Right renal cortex interstitium (tissue), 3 donors: ENCODE data around the gene ZNF77. TPM values are rescaled to one million over a fixed set of nuclear protein-coding genes. Genes with fewer than 3 reads are reported as not detected.

Experiments used
- polyA plus RNA-seq, 3 donors: library from polyadenylated mRNA; unstranded; fragments of 120-200 nt; gene quantifications; one replicate each; pipeline ENCODE4 v1.2.1, GENCODE V29; 2013; ENCODE audit not compliant: insufficient read length in 3 of 3

Gene ZNF77
- polyA plus RNA-seq, 3 donors: 7.9 to 9.0 (median 8.8) TPM

Other genes starting within 250 kb of the ZNF77 start
- gene GNG7, start 242.3 kb downstream of the ZNF77 start, polyA plus RNA-seq: 1 to 10 TPM; 4.9 to 5.2 (median 5.0) TPM
- 1 to 10 TPM; 2.6 to 3.7 (median 3.4) TPM for gene DIRAS1, start 223.6 kb downstream of the ZNF77 start, polyA plus RNA-seq
- gene SLC39A3, start 205.0 kb downstream of the ZNF77 start, polyA plus RNA-seq: 10 to 100 TPM; 27.5 to 33.6 (median 29.8) TPM
- gene SGTA, start 161.7 kb downstream of the ZNF77 start, polyA plus RNA-seq: 10 to 100 TPM; 44.7 to 46.9 (median 45.4) TPM
- 10 to 100 TPM; 37.8 to 48.9 (median 41.8) TPM for gene THOP1, start 159.5 kb downstream of the ZNF77 start, polyA plus RNA-seq
- gene ZNF554, start 125.1 kb downstream of the ZNF77 start, polyA plus RNA-seq: 1 to 10 TPM; 9.4 to 9.7 (median 9.6) TPM
- 10 to 100 TPM; 13.8 to 14.4 (median 14.0) TPM for gene ZNF555, start 103.5 kb downstream of the ZNF77 start, polyA plus RNA-seq
- 1 to 10 TPM in 2 of 3 donors, under 1 TPM in 1; 0.76 to 1.3 (median 1.1) TPM for gene ZNF556, start 77.6 kb downstream of the ZNF77 start, polyA plus RNA-seq
- gene ZNF57, start 44.0 kb downstream of the ZNF77 start, polyA plus RNA-seq: 10 to 100 TPM in 1 of 3 donors, 1 to 10 TPM in 2; 7.6 to 10.6 (median 8.6) TPM
- gene TLE6, start 32.6 kb upstream of the ZNF77 start, polyA plus RNA-seq: 1 to 10 TPM; 6.5 to 7.6 (median 6.9) TPM
- gene TLE2, start 84.3 kb upstream of the ZNF77 start, polyA plus RNA-seq: 10 to 100 TPM; 26.8 to 32.4 (median 27.5) TPM
- gene TLE5, start 117.5 kb upstream of the ZNF77 start, polyA plus RNA-seq: 100 to 1,000 TPM; 421 to 476 (median 472) TPM
- 10 to 100 TPM; 54.3 to 68.6 (median 63.1) TPM for gene GNA11, start 149.4 kb upstream of the ZNF77 start, polyA plus RNA-seq
- gene GNA15, start 191.1 kb upstream of the ZNF77 start, polyA plus RNA-seq: under 1 TPM; 0.78 to 1.00 (median 0.85) TPM
- under 1 TPM; 0.19 to 0.35 (median 0.31) TPM for gene S1PR4, start 233.8 kb upstream of the ZNF77 start, polyA plus RNA-seq
- gene NCLN, start 241.0 kb upstream of the ZNF77 start, polyA plus RNA-seq: 10 to 100 TPM; 28.4 to 33.5 (median 33.0) TPM